Endothelial cell of umbilical vein (primary cell): ENCODE data around the gene GCSH. TPM values are rescaled to one million over a fixed set of nuclear protein-coding genes. Genes with fewer than 3 reads are reported as not detected.

ENCODE experiments used
- BruUV-seq: library from RNA; stranded (reverse); fragments of 400-500 nt; replicated peaks from 2 replicates; lab custom pipeline; 2021; lab: Mats Ljungman, UMichigan
- CTCF ChIA-PET: fragments of 300-600, 350-600 bp; sonication (Branson Sonifier 250); formaldehyde crosslinking; loops from one replicate; lab custom pipeline; 2021; ENCODE audit warnings: antibody characterized with exemption, inconsistent platforms; lab: Charles Lee
- POLR2A ChIA-PET: fragments of 300-600, 350-600 bp; sonication (Branson Sonifier 250); formaldehyde crosslinking; loops from one replicate; lab custom pipeline; 2021; ENCODE audit warnings: antibody characterized with exemption, inconsistent platforms; lab: Charles Lee
- DNase-seq: peaks from one replicate; pipeline ENCODE4 v3.0.0-alpha.2; 2011; ENCODE audit warnings: low read depth, low spot score
- FAIRE-seq: peaks from 2 replicates; lab custom pipeline; 2011; peaks lifted over from hg19 to GRCh38; lab: Jason Lieb, UNC
- H2AFZ ChIP-seq: 2 replicates; pipeline ENCODE4 v1.6.0; 2012; ENCODE audit warnings: low read depth, low read length, control low read depth, inconsistent platforms
- H3K27ac ChIP-seq: 2 replicates; pipeline ENCODE4 v1.5.1; 2011; ENCODE audit warnings: low read depth, mild to moderate bottlenecking, control low read depth, low read length, moderate library complexity; ENCODE audit not compliant: insufficient read depth
- H3K27me3 ChIP-seq, 2 experiments: 2 replicates each; pipeline versions ENCODE4 v1.6.0 to v1.6.1; 2011; ENCODE audit warnings: low read length in 2 of 2, mixed read lengths in 1 of 2; ENCODE audit not compliant: control insufficient read depth in 2 of 2, insufficient read depth in 2 of 2
- H3K36me3 ChIP-seq, 2 experiments: 2 replicates in 1 of 2; 3 replicates in 1 of 2; pipeline ENCODE4 v1.5.1; 2011; ENCODE audit warnings: low read length in 2 of 2, mild to moderate bottlenecking in 1 of 2, moderate library complexity in 1 of 2; ENCODE audit not compliant: control insufficient read depth in 2 of 2, insufficient read depth in 2 of 2; ENCODE audit errors: extremely low read depth in 1 of 2
- H3K4me1 ChIP-seq: 3 replicates; pipeline ENCODE4 v1.5.1; 2011; ENCODE audit warnings: mild to moderate bottlenecking, low read length; ENCODE audit not compliant: control insufficient read depth, insufficient read depth; ENCODE audit errors: extremely low read depth
- H3K4me2 ChIP-seq: 2 replicates; pipeline ENCODE4 v1.6.1; 2011; ENCODE audit warnings: low read length, control low read depth, mixed read lengths; ENCODE audit not compliant: insufficient read depth
- H3K4me3 ChIP-seq, 3 experiments: fragments of 200-600 bp in 1 of 3; sonication (generic), shearing (Covaris generic) in 1 of 3; replicated peaks in 1 of 3; 2 replicates each; pipeline ENCODE4 v1.5.1; 2011 to 2016; ENCODE audit warnings: control low read depth in 3 of 3, low read length in 3 of 3, mild to moderate bottlenecking in 2 of 3, inconsistent platforms in 1 of 3, low read depth in 1 of 3, moderate library complexity in 1 of 3; ENCODE audit not compliant: insufficient read depth in 1 of 3
- H3K79me2 ChIP-seq: 2 replicates; pipeline ENCODE4 v1.6.0; 2012; ENCODE audit warnings: low read length, inconsistent platforms; ENCODE audit not compliant: control insufficient read depth, insufficient read depth
- H3K9ac ChIP-seq: replicated peaks from 2 replicates; pipeline ENCODE3; 2011; ENCODE audit warnings: low read length, control low read depth; ENCODE audit not compliant: insufficient read depth; ENCODE audit errors: extremely low read depth
- H3K9me1 ChIP-seq: replicated peaks from 3 replicates; pipeline ENCODE4 v1.6.0; 2011; ENCODE audit warnings: mild to moderate bottlenecking, low read length; ENCODE audit not compliant: control insufficient read depth, insufficient read depth; ENCODE audit errors: extremely low read depth
- H3K9me3 ChIP-seq: replicated peaks from 2 replicates; pipeline ENCODE4 v1.5.1; 2012; ENCODE audit warnings: low read length, inconsistent platforms; ENCODE audit not compliant: control insufficient read depth, insufficient read depth
- H4K20me1 ChIP-seq: replicated peaks from 2 replicates; pipeline ENCODE3; 2011; ENCODE audit warnings: mild to moderate bottlenecking, low read length; ENCODE audit not compliant: control insufficient read depth, insufficient read depth; ENCODE audit errors: extremely low read depth
- EZH2 ChIP-seq: IDR thresholded peaks from 2 replicates; pipeline ENCODE4 v1.6.1; 2012; ENCODE audit warnings: borderline replicate concordance, low read depth, mild to moderate bottlenecking, moderate library complexity, low read length, inconsistent platforms; ENCODE audit not compliant: severe bottlenecking
- FOS ChIP-seq: IDR thresholded peaks from 2 replicates; pipeline ENCODE4 v1.6.1; 2011; ENCODE audit warnings: mild to moderate bottlenecking, low read length, moderate library complexity, borderline replicate concordance; ENCODE audit not compliant: insufficient read depth
- GATA2 ChIP-seq: IDR thresholded peaks from 2 replicates; pipeline ENCODE4 v1.7.0; 2011; ENCODE audit warnings: low read depth, mild to moderate bottlenecking, moderate library complexity, mixed read lengths, low read length; ENCODE audit not compliant: insufficient read length, insufficient read depth
- JUN ChIP-seq: IDR thresholded peaks from 2 replicates; pipeline ENCODE4 v1.6.1; 2011; ENCODE audit warnings: borderline replicate concordance, low read depth; ENCODE audit not compliant: insufficient read length, insufficient read depth
- MYC ChIP-seq: IDR thresholded peaks from one replicate; pipeline ENCODE4 v1.6.1; 2011; ENCODE audit warnings: mild to moderate bottlenecking, low read depth, low read length
- POLR2A ChIP-seq: IDR thresholded peaks from 2 replicates; pipeline ENCODE4 v1.6.1; 2012; ENCODE audit warnings: low read depth, mild to moderate bottlenecking, control low read depth, low read length
- POLR2AphosphoS5 ChIP-seq: IDR thresholded peaks from 2 replicates; pipeline ENCODE4 v1.6.1; 2012; ENCODE audit warnings: low read depth, mild to moderate bottlenecking, control low read depth, low read length, moderate library complexity; ENCODE audit not compliant: insufficient read depth
- dilution Hi-C: fragments of 300-500 bp; cut with MboI; formaldehyde crosslinking; loops from one replicate; pipeline ENCODE4 v1.15.0; 2019; ENCODE audit warnings: low sequenced_read_pairs; ENCODE audit not compliant: extremely low pct_ligation_motif_present
- intact Hi-C: fragments of 100-400 bp; cut with micrococcal nuclease; formaldehyde crosslinking; loops from one replicate; pipeline ENCODE4 v1.10.0; 2022
- polyA plus RNA-seq, 4 experiments: library from polyadenylated mRNA; depleted of rRNA in 3 of 4; stranded (reverse) in 3 of 4; unstranded in 1 of 4; fragments of >200 nt; gene quantifications; 2 replicates each; pipeline versions ENCODE4 v1.2.1 to v1.2.3, GENCODE V29; 2011 to 2012; ENCODE audit warnings: missing spikeins in 1 of 4
- total RNA-seq: library from RNA; stranded (reverse); gene quantifications from 2 replicates; pipeline ENCODE4 v1.2.3, GENCODE V29; 2021
- TF ChIP-seq, protein P1 (sequence below), 2 donors: IDR thresholded peaks; 1 replicate in 1 of 2; 2 replicates in 1 of 2; pipeline ENCODE4 v1.5.1; 2011; ENCODE audit warnings: low read length in 2 of 2, mild to moderate bottlenecking in 2 of 2, moderate library complexity in 2 of 2, control low read depth in 1 of 2, inconsistent platforms in 1 of 2, low read depth in 1 of 2; ENCODE audit not compliant: insufficient read depth in 1 of 2; ENCODE audit errors: extremely low read depth in 1 of 2
- TF ChIP-seq, protein P2 (sequence below): IDR thresholded peaks from 2 replicates; pipeline ENCODE4 v1.6.1; 2011; ENCODE audit not compliant: insufficient read depth, insufficient read length

Gene GCSH
- total and polyA plus RNA-seq, 2 donors (not counting 3 experiments of a cell fraction or from before 2014, with no cell fraction given): 6.9 to 31.1 TPM

DNA sequence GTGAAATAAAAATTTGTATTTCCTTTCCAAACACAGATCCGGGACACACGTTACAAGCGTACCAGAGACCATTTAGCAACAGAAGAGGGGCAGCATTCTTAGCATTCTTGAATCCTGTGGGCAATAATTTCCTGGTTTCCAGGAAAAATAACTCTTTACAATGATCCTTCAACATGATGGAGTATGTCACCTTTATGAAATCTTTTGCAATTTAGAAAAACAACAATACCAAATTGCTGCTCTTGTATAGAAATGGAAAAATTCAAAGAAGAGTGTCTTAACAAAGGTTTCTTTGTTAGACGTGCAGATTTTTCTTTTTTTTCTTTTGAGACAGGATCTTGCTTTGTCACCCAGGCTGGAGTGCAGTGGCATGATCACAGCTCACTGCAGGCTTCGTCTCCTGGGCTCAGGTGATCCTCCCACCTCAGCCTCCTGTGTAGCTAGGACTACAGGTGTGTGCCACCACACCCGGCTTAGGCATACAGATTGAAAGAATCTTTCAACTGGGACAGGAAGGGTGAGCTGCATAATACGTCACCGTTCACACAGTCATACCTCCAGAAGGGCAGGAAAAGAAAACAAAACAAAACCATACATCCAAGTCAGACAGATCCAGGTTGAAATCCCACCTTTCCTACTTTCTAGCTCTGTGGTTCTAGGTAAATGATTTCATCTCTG lies 10.8 kb upstream of the GCSH start:
- BruUV-seq: no TSS peak

More for the DNA sequence above, 10.8 kb upstream of the GCSH start:
- Histone ChIP-seq H3K9me1 (no peaks in the 10 kb centered on the region), H3K36me3 (no peaks in the 10 kb centered on the region), H3K4me3 (no peak overlapping the region), H3K4me1 (no peaks in the 10 kb centered on the region), H3K9me3 (no peaks in the 10 kb centered on the region), H3K27me3 (peaks cover 0 to 2% of the 10 kb centered on the region in 2 experiments), H3K4me2 (no peak overlapping the region), H2AFZ (no peak overlapping the region), H3K9ac (no peak overlapping the region), H4K20me1 (no peaks in the 10 kb centered on the region), H3K27ac (no peak overlapping the region), H3K79me2 (no peaks in the 10 kb centered on the region)
- no peak for FAIRE-seq
- dilution Hi-C loops: no loop called here
- TF ChIP-seq POLR2A (no peak), MYC (no peak), FOS (no peak), EZH2 (no peak), POLR2AphosphoS5 (no peak), GATA2 (no peak), JUN (no peak)
- TF ChIP-seq, protein P1, sequence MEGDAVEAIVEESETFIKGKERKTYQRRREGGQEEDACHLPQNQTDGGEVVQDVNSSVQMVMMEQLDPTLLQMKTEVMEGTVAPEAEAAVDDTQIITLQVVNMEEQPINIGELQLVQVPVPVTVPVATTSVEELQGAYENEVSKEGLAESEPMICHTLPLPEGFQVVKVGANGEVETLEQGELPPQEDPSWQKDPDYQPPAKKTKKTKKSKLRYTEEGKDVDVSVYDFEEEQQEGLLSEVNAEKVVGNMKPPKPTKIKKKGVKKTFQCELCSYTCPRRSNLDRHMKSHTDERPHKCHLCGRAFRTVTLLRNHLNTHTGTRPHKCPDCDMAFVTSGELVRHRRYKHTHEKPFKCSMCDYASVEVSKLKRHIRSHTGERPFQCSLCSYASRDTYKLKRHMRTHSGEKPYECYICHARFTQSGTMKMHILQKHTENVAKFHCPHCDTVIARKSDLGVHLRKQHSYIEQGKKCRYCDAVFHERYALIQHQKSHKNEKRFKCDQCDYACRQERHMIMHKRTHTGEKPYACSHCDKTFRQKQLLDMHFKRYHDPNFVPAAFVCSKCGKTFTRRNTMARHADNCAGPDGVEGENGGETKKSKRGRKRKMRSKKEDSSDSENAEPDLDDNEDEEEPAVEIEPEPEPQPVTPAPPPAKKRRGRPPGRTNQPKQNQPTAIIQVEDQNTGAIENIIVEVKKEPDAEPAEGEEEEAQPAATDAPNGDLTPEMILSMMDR (IDR thresholded peaks at IDR 0.05; ENCODE audit: extremely low read depth in 1 of 2, insufficient read depth in 1 of 2, low read depth in 1 of 2, low read length in 2 of 2): no peak
- TF ChIP-seq, protein P2, sequence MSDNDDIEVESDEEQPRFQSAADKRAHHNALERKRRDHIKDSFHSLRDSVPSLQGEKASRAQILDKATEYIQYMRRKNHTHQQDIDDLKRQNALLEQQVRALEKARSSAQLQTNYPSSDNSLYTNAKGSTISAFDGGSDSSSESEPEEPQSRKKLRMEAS: no peak
- intact Hi-C loops: no loop called here
- POLR2A ChIA-PET: no interaction called here
- DNase-seq: no peak
- CTCF ChIA-PET: interaction anchor here (1.0 kb wide), 1 partner anchor 71 kb away, joined by 3 read pairs; the partner anchor contains the start of gene ATMIN
